Measurements from ENCODE around the gene CDH13.

The CDH13 gene

GRCh38 chr16:82965808-82966207 is 339.0 kb downstream of the CDH13 start:
- DNase-seq = no peak

GRCh38 chr16:82967424-82967823 is 340.7 kb downstream of the CDH13 start:
- DNase-seq = no peak

GRCh38 chr16:82971126-82971525 is 344.4 kb downstream of the CDH13 start:
- DNase-seq = no peak

DNA sequence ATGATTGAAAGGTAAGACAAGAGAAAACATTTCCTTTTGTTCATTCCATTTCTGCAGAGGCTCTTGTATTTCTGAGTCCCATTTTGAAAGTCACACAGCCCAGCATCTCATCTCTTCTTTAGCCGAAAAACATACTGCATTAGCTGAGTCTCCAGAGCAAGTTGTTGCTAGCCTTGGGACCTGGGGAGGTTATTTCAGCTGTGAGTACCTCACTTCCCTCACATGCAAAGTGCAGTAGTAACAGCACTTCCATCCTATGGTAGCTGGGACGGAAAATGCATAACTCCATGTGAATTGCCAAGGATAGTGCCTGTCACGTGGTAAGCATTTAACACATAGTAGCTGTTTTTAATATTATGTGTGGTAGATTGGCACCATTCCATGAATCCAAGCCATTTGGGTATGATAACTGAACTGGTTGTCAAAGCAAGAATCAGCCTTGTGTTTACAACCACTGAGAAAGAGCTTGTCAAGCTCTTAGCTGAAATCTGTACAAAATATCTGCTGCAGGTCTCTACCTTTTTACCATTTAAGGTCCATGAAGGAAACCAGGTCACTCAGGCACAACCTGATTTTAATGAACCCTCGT is 345.7 kb downstream of the CDH13 start:
- DNase-seq = no peak

GRCh38 chr16:82979406-82980111 is 352.8 kb downstream of the CDH13 start:
- DNase-seq = no peak

DNA sequence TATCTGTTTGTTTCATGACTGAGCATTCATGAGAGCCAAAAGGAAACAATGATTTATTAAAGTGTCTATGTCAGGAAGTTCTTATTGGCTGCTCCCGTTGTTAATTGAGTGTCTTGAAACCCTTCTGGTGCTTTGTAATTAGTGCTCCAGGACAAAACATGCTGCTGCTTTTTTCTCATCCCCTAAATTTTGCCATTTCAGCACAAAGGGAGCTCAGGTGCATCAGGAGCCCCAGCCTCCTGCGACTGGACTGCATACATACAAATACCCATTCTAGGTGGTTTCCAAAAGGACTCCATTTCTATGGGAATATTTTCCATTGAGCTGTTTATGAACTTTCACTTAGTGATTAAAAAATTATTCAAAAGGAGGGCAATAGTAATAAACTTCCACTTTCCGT is 354.0 kb downstream of the CDH13 start:
- no peak for DNase-seq

DNA sequence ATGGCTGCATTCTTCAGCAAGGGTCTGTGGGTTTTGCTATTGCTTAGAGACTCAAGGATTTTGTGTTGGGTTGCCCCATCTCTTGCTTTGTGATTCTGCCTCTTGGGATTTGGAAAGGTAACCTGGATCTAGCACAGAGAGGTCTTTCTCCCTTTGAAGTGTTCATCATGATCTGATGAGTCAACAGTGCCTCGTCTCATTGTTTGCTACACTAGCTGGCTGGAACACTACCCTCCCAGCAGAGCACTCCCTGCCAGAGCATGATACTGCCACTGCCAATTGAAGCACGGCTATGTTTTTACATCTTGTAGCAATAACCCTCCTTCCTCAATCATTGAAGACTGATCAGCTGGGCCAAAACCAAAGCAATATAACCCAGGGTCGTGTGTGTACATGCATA is 361.0 kb downstream of the CDH13 start:
- no peak for DNase-seq

DNA sequence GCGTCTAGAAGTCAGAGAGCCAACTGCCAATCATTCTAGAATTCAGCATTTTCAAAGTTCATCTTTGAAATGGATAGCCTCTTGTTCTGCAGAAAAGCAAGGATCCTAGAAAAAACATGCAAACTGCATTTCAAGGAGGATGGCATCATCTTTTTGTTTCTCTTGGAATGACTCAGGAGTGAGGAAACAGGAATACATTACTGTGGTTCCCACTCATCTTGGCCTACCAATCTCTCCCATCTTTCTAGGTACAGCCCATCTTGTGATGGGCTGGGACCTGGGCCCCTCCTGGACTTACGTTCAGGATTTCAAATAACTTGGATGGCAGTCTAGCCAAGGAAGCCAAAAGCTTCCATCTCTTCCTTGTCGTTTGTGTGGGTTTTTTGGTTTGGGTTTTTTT is 363.4 kb downstream of the CDH13 start:
- no peak for DNase-seq

DNA sequence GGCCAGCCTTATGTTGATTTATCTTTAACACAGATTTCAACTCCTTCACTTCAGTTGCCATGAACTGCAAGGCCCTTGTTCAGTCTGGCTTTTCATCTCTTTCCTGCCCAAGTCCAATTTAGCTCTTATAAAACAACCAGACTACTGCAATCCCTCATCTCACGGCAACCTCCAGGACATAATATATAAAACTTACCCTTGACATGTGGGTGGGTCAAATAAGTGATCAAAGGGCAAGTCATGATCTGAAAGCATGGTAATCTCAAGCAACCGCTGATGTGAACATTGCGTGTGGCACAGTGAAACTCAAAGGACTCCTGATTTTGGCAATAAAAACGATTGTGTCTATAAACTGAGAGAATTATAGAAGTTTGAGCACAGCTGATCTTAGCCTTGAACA is 364.6 kb downstream of the CDH13 start:
- DNase-seq = no peak

DNA sequence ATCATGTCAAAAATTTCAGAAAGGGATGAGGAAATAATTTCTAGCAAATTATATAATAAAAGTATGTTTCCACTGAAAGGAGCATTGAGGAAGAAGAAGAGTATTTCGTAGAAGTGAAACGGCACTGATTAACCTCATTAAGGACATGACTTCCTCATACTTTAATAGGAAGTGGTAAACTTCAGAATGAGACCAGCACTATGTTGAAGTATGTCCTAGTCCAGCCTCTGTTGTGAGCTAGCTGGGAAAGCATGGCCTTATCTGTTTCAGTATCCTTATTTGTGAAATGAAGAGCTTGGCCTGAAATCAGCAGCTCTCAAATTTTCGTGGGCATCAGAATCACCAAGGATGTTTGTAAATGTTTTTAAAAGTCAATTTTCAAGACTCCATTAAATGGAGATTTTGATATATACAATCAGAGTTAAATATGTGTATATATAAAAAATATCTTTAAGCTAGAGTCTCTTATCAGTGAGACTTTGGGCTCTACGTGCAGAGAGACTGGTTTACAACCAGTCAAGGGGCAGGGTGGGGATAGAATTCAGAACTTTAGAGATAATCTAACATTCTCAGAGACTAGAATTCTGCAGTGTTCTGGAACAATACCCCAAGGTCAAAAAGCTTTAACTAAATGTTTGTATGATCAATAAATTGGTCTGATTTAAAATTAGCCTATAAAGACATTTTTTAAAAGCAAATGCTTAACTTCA is 365.4 kb downstream of the CDH13 start:
- no peak for DNase-seq

- no peak for DNase-seq
These were observed 366.0 kb downstream of the CDH13 start for GRCh38 chr16:82992786-82993185.

GRCh38 chr16:82993415-82993814 is 366.6 kb downstream of the CDH13 start:
- no peak for DNase-seq

DNA sequence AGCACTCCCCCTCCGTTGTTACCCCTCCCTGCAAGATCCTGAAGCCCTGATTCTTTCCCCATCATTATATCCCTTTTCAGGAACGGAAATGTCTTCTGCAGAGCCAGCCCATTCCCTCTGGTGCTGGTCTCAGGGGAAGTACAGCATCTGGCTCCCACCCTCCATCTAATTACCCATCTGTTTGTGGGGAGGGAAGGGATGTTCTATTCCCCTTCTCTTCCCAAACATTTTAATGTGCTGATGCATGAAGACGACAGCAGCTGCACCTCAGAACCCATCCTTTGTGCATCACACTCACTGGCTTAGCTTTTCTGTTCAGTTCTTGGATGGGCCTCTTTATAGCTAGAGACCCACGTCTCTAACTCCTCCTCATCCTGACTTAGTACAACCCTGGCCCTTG is 367.2 kb downstream of the CDH13 start:
- no peak for DNase-seq

DNA sequence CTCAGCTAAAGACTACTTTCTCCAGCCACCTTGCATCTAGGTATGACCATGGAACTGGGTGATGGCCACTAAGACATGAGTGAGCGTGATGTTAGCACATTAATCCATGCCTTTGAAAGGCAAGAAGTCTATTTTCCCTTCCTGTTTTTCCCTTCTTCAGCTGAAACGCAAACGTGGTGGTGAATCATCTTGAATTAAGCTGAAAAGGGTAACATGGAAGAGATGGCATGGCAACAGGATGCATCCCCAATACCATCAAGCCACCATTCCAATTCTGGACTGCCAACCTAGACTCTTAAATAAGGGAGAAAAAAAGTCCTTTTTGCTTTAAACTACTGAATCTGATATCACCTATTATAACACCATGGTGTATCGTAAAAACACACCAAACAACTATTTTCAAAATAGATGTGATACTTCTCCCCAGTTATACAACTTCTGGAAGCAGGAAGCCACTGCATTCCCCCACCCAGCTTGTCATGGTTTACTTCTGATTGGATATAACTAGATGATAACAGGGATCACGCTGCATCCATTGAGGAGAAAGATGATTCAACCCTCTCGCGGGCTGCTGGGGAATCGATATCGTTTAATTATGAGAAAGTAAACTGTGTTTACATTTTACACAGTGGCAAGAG is 368.6 kb downstream of the CDH13 start:
- no peak for DNase-seq

- no peak for DNase-seq
These were observed 369.2 kb downstream of the CDH13 start for GRCh38 chr16:82995924-82996441.

DNA sequence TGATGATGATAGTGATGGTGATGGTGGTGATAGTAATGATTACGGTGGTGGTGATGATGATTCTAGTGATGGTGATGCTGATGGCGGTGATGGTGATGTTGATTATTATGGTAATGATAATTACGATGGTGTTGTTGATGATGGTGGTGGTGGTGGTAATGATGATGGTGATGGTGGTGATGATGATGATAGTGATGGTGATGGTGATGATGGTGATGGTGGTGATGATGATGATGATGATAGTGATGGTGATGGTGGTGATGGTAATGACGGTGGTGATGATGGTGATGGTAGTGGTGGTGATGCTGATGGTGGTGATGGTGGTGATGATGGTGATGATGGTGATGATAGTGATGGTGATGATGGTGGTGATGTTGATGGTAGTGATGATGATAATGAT is 370.0 kb downstream of the CDH13 start:
- DNase-seq = no peak

DNA sequence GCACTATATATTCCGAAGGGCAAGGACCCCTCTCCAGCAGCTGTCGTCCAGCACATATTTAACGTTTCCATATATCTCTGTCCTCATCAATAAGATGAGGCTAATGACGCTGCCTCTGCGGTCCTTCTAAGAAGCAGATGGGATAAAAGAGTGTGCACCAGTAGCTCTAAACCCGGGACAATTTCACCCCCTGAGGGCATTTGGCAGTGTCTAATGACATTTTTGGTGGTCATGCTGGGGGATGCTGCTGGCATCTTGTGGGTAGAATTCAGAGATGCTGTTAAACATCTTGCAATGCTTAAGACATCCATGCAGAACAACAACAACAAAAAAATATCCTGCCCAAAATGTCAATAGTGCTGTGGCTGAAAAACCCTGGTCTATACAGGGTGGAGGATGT is 372.9 kb downstream of the CDH13 start:
- DNase-seq = no peak

- no peak for DNase-seq
These were observed 375.9 kb downstream of the CDH13 start for GRCh38 chr16:83002351-83003334.

DNA sequence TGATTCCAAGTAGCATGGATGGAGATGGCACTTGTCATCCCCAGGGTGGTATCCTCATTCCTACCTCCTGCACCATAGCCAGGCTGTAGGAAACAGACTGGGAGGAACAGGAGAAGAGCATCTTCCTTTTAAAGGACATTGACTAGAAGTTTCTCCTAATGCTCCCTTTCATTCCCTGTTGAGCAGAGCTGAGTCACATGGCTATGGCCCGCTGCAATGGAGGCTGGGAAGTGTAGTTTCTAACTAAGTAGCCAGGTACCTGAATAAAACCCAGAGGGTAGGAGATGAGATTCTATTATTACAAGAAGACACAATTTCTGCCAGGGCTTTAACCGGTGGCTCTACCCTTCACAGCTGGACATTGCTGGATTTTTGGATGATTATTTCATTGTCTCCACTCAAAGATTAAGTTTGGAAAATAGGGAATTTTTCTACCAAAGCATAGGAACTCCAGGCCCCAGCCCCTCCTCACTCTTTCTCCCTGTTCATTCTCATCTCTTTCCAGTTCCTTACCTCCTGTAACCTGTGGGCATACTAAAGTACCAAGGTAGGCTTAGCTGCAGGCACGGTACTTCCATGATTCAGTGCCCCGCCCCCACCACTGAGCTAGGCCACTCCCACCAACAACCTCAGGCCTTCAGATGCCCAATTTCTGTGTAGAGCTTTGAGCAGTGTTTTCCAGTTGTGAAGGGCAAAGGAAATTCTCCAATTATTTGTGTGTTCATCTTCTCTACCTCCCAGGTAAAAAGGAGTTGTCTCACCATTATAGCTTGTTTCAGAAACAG is 378.3 kb downstream of the CDH13 start:
- DNase-seq = no peak

- no peak for DNase-seq
These were observed 378.9 kb downstream of the CDH13 start for GRCh38 chr16:83005653-83006160.
